T-helper 22 cell (primary cell): ENCODE results near the gene OVCH2.

Source experiments
- DNase-seq: peaks from one replicate; pipeline ENCODE4 v3.0.0-alpha.2; 2020; ENCODE audit warnings: low read depth

The OVCH2 gene

GRCh38 chr11:7639643-7640025 lies 66.6 kb downstream of the OVCH2 start:
- DNase-seq: no peak
